GM12892 (cell line): ENCODE data around the gene UNC45B.

Experiments
- POLR2A ChIP-seq: IDR thresholded peaks from 2 replicates; pipeline ENCODE4 v1.6.1; 2011; ENCODE audit warnings: low read depth, low read length, control low read depth
- POLR2AphosphoS5 ChIP-seq: IDR thresholded peaks from 2 replicates; pipeline ENCODE4 v1.6.1; 2011; ENCODE audit warnings: low read depth, low read length, control low read depth
- TAF1 ChIP-seq: IDR thresholded peaks from 2 replicates; pipeline ENCODE4 v1.6.1; 2011; ENCODE audit warnings: low read depth, mild to moderate bottlenecking, control low read depth, low read length, borderline replicate concordance

DNA sequence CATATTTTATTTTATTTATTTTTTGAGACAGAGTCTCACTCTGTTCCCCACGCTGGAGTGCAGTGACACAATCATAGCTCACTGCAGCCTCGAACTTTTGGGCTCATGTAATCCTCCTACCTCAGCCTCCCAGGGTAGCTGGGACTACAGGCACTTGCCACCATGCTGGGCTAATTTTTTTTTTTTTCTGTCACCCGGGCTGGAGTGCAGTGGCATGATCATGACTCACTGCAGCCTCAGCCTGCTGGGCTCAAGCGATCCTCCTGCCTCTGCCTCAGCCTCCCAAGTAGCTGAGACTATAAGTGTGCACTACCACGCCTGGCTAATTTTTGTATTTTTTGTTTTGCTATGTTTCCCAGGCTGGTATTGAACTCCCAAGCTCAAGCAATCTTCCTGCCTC lies 17.1 kb downstream of the UNC45B start:
- TF ChIP-seq POLR2AphosphoS5 (no peak), POLR2A (no peak), TAF1 (no peak)
